ENCODE measurements around the gene PTH1R. TPM values are rescaled to one million over a fixed set of nuclear protein-coding genes. Genes with fewer than 3 reads are reported as not detected.
"Not testable (repeated sequence)": the region's sequence is repeated elsewhere in the genome, so short reads cannot be mapped to it uniquely, and the experiment has no call there.

Gene PTH1R
- total RNA-seq, 1 donor: under 0.01 TPM

- peak; percentile 36 to 91 (median 84) for DNase-seq (ENCODE audit: low read depth in 2 of 3, low spot score in 2 of 3)
Measured at GRCh38 chr3:46909535-46910161, 32.1 kb downstream of the PTH1R start.

GRCh38 chr3:46910166-46910760, 32.7 kb downstream of the PTH1R start:
- no peak for DNase-seq (ENCODE audit: low read depth in 2 of 3, low spot score in 2 of 3)

GRCh38 chr3:46910914-46911313, 33.4 kb downstream of the PTH1R start:
- not testable (repeated sequence) for DNase-seq (ENCODE audit: low read depth in 2 of 3, low spot score in 2 of 3)

- DNase-seq (ENCODE audit: low read depth in 2 of 3, low spot score in 2 of 3): no peak
Measured at GRCh38 chr3:46912986-46913385, 35.5 kb downstream of the PTH1R start.

- DNase-seq (ENCODE audit: low read depth in 2 of 3, low spot score in 2 of 3): no peak
Measured at GRCh38 chr3:46913644-46914043, 36.1 kb downstream of the PTH1R start.

GRCh38 chr3:46914849-46915248, 37.3 kb downstream of the PTH1R start:
- DNase-seq (ENCODE audit: low read depth in 2 of 3, low spot score in 2 of 3): no peak

- no peak for DNase-seq (ENCODE audit: low read depth in 2 of 3, low spot score in 2 of 3)
Measured at GRCh38 chr3:46915297-46915822, 37.8 kb downstream of the PTH1R start.

- no peak for DNase-seq (ENCODE audit: low read depth in 2 of 3, low spot score in 2 of 3)
Measured at GRCh38 chr3:46916278-46916677, 38.8 kb downstream of the PTH1R start.

- DNase-seq (ENCODE audit: low read depth in 2 of 3, low spot score in 2 of 3): no peak
Measured at GRCh38 chr3:46916799-46917198, 39.3 kb downstream of the PTH1R start.

- no peak for DNase-seq (ENCODE audit: low read depth in 2 of 3, low spot score in 2 of 3)
Measured at GRCh38 chr3:46917257-46917656, 39.7 kb downstream of the PTH1R start.

GRCh38 chr3:46918202-46918601, 40.7 kb downstream of the PTH1R start:
- no peak for DNase-seq (ENCODE audit: low read depth in 2 of 3, low spot score in 2 of 3)

- no peak for DNase-seq (ENCODE audit: low read depth in 2 of 3, low spot score in 2 of 3)
Measured at GRCh38 chr3:46918634-46919033, 41.1 kb downstream of the PTH1R start.

GRCh38 chr3:46921041-46921440, 43.5 kb downstream of the PTH1R start:
- DNase-seq (ENCODE audit: low read depth in 2 of 3, low spot score in 2 of 3): no peak

- DNase-seq (ENCODE audit: low read depth in 2 of 3, low spot score in 2 of 3): no peak
Measured at GRCh38 chr3:46921871-46922271, 44.4 kb downstream of the PTH1R start.

GRCh38 chr3:46922426-46922825, 44.9 kb downstream of the PTH1R start:
- DNase-seq (ENCODE audit: low read depth in 2 of 3, low spot score in 2 of 3): no peak

- DNase-seq (ENCODE audit: low read depth in 2 of 3, low spot score in 2 of 3): no peak
Measured at GRCh38 chr3:46922871-46923558, 45.5 kb downstream of the PTH1R start.

GRCh38 chr3:46923559-46924350, 46.2 kb downstream of the PTH1R start:
- DNase-seq (ENCODE audit: low read depth in 2 of 3, low spot score in 2 of 3): peak in 1 of 3 donors; percentile 76

GRCh38 chr3:46924921-46925584, 47.5 kb downstream of the PTH1R start:
- no peak for DNase-seq (ENCODE audit: low read depth in 2 of 3, low spot score in 2 of 3)

GRCh38 chr3:46925585-46925934, 48.0 kb downstream of the PTH1R start:
- DNase-seq (ENCODE audit: low read depth in 2 of 3, low spot score in 2 of 3): no peak

GRCh38 chr3:46926039-46926438, 48.5 kb downstream of the PTH1R start:
- no peak for DNase-seq (ENCODE audit: low read depth in 2 of 3, low spot score in 2 of 3)

- DNase-seq (ENCODE audit: low read depth in 2 of 3, low spot score in 2 of 3): no peak
Measured at GRCh38 chr3:46926447-46926846, 48.9 kb downstream of the PTH1R start.
